NCI-H1694 treated with DMSO at 0.1 percent for 48 hours (cell line): ENCODE results near the gene ETNK1.
"Not testable (repeated sequence)": the region's sequence is repeated elsewhere in the genome, so short reads cannot be mapped to it uniquely, and the experiment has no call there.

Experiments
- DNase-seq: peaks from one replicate; lab custom pipeline; 2025; lab: John Stamatoyannopoulos, UW

The ETNK1 gene

GRCh38 chr12:22689876-22690275 lies 64.9 kb downstream of the ETNK1 start:
- DNase-seq: no peak

GRCh38 chr12:22691319-22691718 lies 66.3 kb downstream of the ETNK1 start:
- DNase-seq: no peak

- DNase-seq: not testable (repeated sequence)
Observed at GRCh38 chr12:22692467-22692866, 67.5 kb downstream of the ETNK1 start.

GRCh38 chr12:22692964-22693555 lies 68.1 kb downstream of the ETNK1 start:
- no peak for DNase-seq

GRCh38 chr12:22698576-22698975 lies 73.6 kb downstream of the ETNK1 start:
- no peak for DNase-seq

- DNase-seq: not testable (repeated sequence)
Observed at GRCh38 chr12:22699705-22700104, 74.7 kb downstream of the ETNK1 start.

- no peak for DNase-seq
Observed at GRCh38 chr12:22700106-22700505, 75.1 kb downstream of the ETNK1 start.

- not testable (repeated sequence) for DNase-seq
Observed at GRCh38 chr12:22701216-22701809, 76.3 kb downstream of the ETNK1 start.

- DNase-seq: no peak
Observed at GRCh38 chr12:22702690-22703089, 77.7 kb downstream of the ETNK1 start.

GRCh38 chr12:22709292-22709691 lies 84.3 kb downstream of the ETNK1 start:
- peak; percentile 89 for DNase-seq

- DNase-seq: no peak
Observed at GRCh38 chr12:22712083-22712482, 87.1 kb downstream of the ETNK1 start.

GRCh38 chr12:22715254-22715653 lies 90.3 kb downstream of the ETNK1 start:
- no peak for DNase-seq

- DNase-seq: no peak
Observed at GRCh38 chr12:22719745-22720144, 94.8 kb downstream of the ETNK1 start.

- no peak for DNase-seq
Observed at GRCh38 chr12:22722081-22722480, 97.1 kb downstream of the ETNK1 start.

- no peak for DNase-seq
Observed at GRCh38 chr12:22722779-22723178, 97.8 kb downstream of the ETNK1 start.

GRCh38 chr12:22728987-22729386 lies 104.0 kb downstream of the ETNK1 start:
- no peak for DNase-seq

- DNase-seq: no peak
Observed at GRCh38 chr12:22729431-22729956, 104.5 kb downstream of the ETNK1 start.

GRCh38 chr12:22729957-22730443 lies 105.0 kb downstream of the ETNK1 start:
- DNase-seq: no peak

GRCh38 chr12:22731236-22731635 lies 106.3 kb downstream of the ETNK1 start:
- no peak for DNase-seq

- DNase-seq: no peak
Observed at GRCh38 chr12:22733756-22734155, 108.8 kb downstream of the ETNK1 start.

- no peak for DNase-seq
Observed at GRCh38 chr12:22738945-22739344, 114.0 kb downstream of the ETNK1 start.
